ENCODE data around the gene TMBIM4.

TMBIM4 gene

DNA sequence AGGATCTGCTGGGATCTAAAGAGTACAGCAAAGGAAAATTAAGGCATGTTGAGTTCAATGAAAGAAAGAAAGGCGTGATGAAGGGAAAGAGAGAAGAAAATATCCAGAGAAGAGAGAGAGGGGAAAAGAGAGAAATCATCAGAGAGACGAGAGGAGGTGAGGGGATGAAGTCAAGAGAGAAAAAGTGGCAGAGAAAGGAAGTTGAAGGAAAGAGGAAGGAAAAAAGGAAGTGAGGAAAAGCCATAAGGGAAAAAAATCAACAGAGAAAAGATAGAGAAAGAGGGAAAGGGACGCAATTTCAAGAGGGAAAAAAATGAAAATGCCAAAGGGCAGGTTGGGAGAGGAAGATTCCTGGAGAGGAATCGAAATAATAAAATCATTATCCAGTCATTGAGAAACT, 79.6 kb downstream of the TMBIM4 start:
- DNase-seq (ENCODE audit: low read depth in 2 of 2) = no peak

DNA sequence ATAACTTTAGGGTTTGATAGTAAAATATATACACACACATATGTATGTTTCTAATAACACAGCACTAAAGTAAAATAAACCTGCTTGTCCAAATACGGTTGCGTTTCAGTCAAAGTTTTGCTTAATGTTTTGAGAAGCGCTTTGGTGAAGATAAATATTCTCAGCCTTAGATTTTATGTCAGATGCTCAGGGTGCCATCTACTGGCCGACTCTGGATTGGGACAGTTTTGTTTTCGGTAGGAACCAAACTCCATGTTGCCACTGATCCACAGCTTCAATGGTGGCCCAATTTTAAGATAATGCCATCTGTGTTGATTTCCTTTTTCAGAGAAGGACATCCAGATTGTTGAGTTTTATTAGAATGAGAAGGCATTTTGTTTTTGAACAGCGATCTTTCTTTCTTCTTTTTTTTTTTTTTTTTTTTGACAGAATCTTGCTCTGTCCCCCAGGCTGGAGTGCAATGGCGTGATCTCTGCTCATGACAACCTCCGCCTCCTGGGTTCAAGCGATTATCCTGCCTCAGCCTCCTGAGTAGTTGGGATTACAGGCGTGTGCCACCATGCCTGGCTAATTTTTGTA, 82.3 kb downstream of the TMBIM4 start:
- peak in 1 of 2 donors; percentile 6 for DNase-seq (ENCODE audit: low read depth in 2 of 2)

DNA sequence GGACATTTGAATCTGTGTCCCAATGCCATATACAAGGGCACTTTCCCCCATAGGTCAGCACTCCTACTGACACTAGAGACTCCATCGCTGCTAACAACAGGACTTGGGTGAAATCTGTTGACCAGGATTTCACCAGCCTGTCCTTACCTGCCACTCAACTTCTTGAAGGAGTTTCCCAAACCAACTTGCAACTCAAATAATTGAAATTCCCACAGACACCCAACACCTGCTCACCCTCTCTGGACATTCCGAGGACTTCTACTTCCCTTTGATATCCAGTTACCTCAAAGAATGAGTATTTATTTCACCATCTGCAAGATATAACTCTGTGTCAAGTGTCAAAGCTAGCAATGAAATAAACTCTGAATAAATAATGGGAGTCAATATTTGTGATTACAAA, 83.8 kb downstream of the TMBIM4 start:
- no peak for DNase-seq (ENCODE audit: low read depth in 2 of 2)
